NT2/D1 (cell line): Measurements from ENCODE around the gene TNFSF13B.

Experiments
- SUZ12 ChIP-seq: IDR thresholded peaks from 2 replicates; pipeline ENCODE4 v1.6.1; 2011; ENCODE audit not compliant: insufficient read length, insufficient read depth; ENCODE audit errors: extremely low read depth
- YY1 ChIP-seq: IDR thresholded peaks from 2 replicates; pipeline ENCODE4 v1.6.1; 2011; ENCODE audit not compliant: insufficient read length, insufficient read depth

DNA sequence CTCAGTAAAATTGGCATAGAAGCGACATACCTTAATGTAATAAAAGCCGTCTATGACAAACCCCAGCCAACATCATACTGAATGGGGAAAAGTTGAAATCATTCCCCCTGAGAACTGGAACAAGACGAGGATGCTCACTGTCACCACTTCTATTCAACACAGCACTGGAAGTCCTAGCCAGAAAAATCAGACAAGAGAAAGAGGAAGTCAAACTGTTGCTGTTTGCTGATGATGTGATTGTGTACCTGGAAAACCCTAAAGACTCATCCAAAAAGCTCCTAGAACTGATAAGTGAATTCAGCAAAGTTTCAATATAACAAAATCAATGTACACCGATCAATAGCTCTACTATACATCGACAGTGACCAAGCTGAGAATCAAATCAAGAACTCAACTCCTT is 63.3 kb downstream of the TNFSF13B start:
- TF ChIP-seq YY1: no peak
- TF ChIP-seq SUZ12: no peak
